HepG2 (cell line): Measurements from ENCODE around the gene ABCA4. TPM values are rescaled to one million over a fixed set of nuclear protein-coding genes. Genes with fewer than 3 reads are reported as not detected.
A peak's percentile ranks its signal among the peaks of the same experiment; 100 is the strongest.

Experiments used
- BRCA1 ChIP-seq: sonication (generic); formaldehyde crosslinking; IDR thresholded peaks from 2 replicates; pipeline ENCODE4 v1.4.0; 2020; ENCODE audit warnings: missing genetic modification reagents
- CBX5 ChIP-seq: sonication (generic); formaldehyde crosslinking; IDR thresholded peaks from 2 replicates; pipeline ENCODE4 v1.4.0; 2020; ENCODE audit warnings: missing genetic modification reagents, borderline replicate concordance
- EP300 ChIP-seq, 3 experiments: sonication (generic) in 1 of 3; formaldehyde crosslinking in 1 of 3; IDR thresholded peaks; 2 replicates each; pipeline versions ENCODE4 v1.5.1 to v1.6.1; 2011 to 2020; ENCODE audit warnings: low read depth in 2 of 3, low read length in 2 of 3, borderline replicate concordance in 1 of 3, improper control_type of control experiment in 1 of 3, mild to moderate bottlenecking in 1 of 3, missing genetic modification reagents in 1 of 3, moderate library complexity in 1 of 3
- HES4 ChIP-seq: sonication (generic); formaldehyde crosslinking; IDR thresholded peaks from 2 replicates; pipeline ENCODE4 v1.9.0; 2021; ENCODE audit warnings: mild to moderate bottlenecking, missing genetic modification reagents, borderline replicate concordance
- MED1 ChIP-seq: sonication (generic); formaldehyde crosslinking; IDR thresholded peaks from 2 replicates; pipeline ENCODE4 v1.4.0; 2020; ENCODE audit warnings: missing genetic modification reagents
- MXI1 ChIP-seq: IDR thresholded peaks from 3 replicates; pipeline ENCODE4 v1.6.1; 2012; ENCODE audit warnings: low read depth, low read length, inconsistent platforms, borderline replicate concordance
- NFRKB ChIP-seq: fragments of 450-650 bp; IDR thresholded peaks from 2 replicates; pipeline ENCODE4 v1.6.1; 2017
- RAD21 ChIP-seq: fragments of 450-650 bp; formaldehyde crosslinking; IDR thresholded peaks from 2 replicates; pipeline ENCODE4 v1.5.0; 2020; ENCODE audit warnings: mild to moderate bottlenecking
- SIN3B ChIP-seq: fragments of 150-350 bp; IDR thresholded peaks from 2 replicates; pipeline ENCODE4 v1.6.1; 2014; ENCODE audit warnings: low read length
- TCF7 ChIP-seq: sonication (generic); IDR thresholded peaks from 2 replicates; pipeline ENCODE4 v1.6.1; 2016; ENCODE audit warnings: antibody characterized with exemption, low read depth
- YY1 ChIP-seq: IDR thresholded peaks from 2 replicates; pipeline ENCODE4 v1.6.1; 2011; ENCODE audit warnings: low read length, low read depth, moderate library complexity, mild to moderate bottlenecking; ENCODE audit not compliant: insufficient read depth, insufficient replicate concordance
- ZNF34 ChIP-seq: sonication (generic); formaldehyde crosslinking; IDR thresholded peaks from 2 replicates; pipeline ENCODE4 v1.4.0; 2020; ENCODE audit warnings: mild to moderate bottlenecking, missing genetic modification reagents, borderline replicate concordance
- ZNF343 ChIP-seq: sonication (generic); formaldehyde crosslinking; IDR thresholded peaks from 2 replicates; pipeline ENCODE4 v1.4.0; 2020; ENCODE audit warnings: mild to moderate bottlenecking, missing genetic modification reagents
- ZNF350 ChIP-seq: sonication (generic); formaldehyde crosslinking; IDR thresholded peaks from 2 replicates; pipeline ENCODE4 v1.4.0; 2020; ENCODE audit warnings: mild to moderate bottlenecking, low read depth, missing genetic modification reagents, borderline replicate concordance
- ZNF607 ChIP-seq: sonication (generic); formaldehyde crosslinking; IDR thresholded peaks from 2 replicates; pipeline ENCODE4 v1.5.1; 2020; ENCODE audit warnings: missing genetic modification reagents, mild to moderate bottlenecking, borderline replicate concordance
- ZNF615 ChIP-seq: sonication (generic); formaldehyde crosslinking; IDR thresholded peaks from 2 replicates; pipeline ENCODE4 v1.5.0; 2020; ENCODE audit warnings: mild to moderate bottlenecking, missing genetic modification reagents, borderline replicate concordance
- ZNF619 ChIP-seq: sonication (generic); formaldehyde crosslinking; IDR thresholded peaks from 2 replicates; pipeline ENCODE4 v1.4.0; 2020; ENCODE audit warnings: mild to moderate bottlenecking, missing genetic modification reagents
- ZNF850 ChIP-seq: sonication (generic); formaldehyde crosslinking; conservative IDR thresholded peaks from 2 replicates; pipeline ENCODE4 v1.9.0; 2021; ENCODE audit warnings: mild to moderate bottlenecking, missing genetic modification reagents
- ZSCAN21 ChIP-seq: sonication (generic); formaldehyde crosslinking; IDR thresholded peaks from 2 replicates; pipeline ENCODE4 v1.8.0; 2022; ENCODE audit warnings: mild to moderate bottlenecking, missing genetic modification reagents, moderate library complexity, borderline replicate concordance
- polyA plus RNA-seq, 8 experiments: library from polyadenylated mRNA; depleted of rRNA in 3 of 8; stranded (reverse) in 7 of 8; unstranded in 1 of 8; fragments of >200 nt; fragmentation: Illumina TruSeq in 4 of 8; extraction: Trizol in 4 of 8; gene quantifications; 2 replicates each; pipeline versions ENCODE4 v1.2.1 to v1.2.3, GENCODE V29; 2011 to 2016; ENCODE audit warnings: low read depth in 4 of 8, missing spikeins in 1 of 8, mixed read lengths in 1 of 8; ENCODE audit not compliant: insufficient read depth in 1 of 8
- total RNA-seq, 5 experiments: library from RNA; depleted of rRNA; stranded (reverse); fragments of >200 nt; fragmentation: Illumina TruSeq; extraction: Trizol; gene quantifications; 2 replicates each; pipeline ENCODE4 v1.2.3, GENCODE V29; 2016; ENCODE audit warnings: low read depth in 1 of 5
- TF ChIP-seq, protein P1 (sequence below): sonication (generic); formaldehyde crosslinking; IDR thresholded peaks from 2 replicates; pipeline ENCODE4 v1.4.0; 2020; ENCODE audit warnings: missing genetic modification reagents
- TF ChIP-seq, protein P2 (sequence below): sonication (generic); formaldehyde crosslinking; IDR thresholded peaks from 2 replicates; pipeline ENCODE4 v1.4.0; 2020; ENCODE audit warnings: missing genetic modification reagents
- TF ChIP-seq, protein P3 (sequence below): sonication (generic); formaldehyde crosslinking; IDR thresholded peaks from 2 replicates; pipeline ENCODE4 v1.4.0; 2020; ENCODE audit warnings: missing genetic modification reagents
- TF ChIP-seq, protein P4 (sequence below): sonication (generic); formaldehyde crosslinking; IDR thresholded peaks from 2 replicates; pipeline ENCODE4 v1.5.0; 2020; ENCODE audit warnings: mild to moderate bottlenecking, missing genetic modification reagents

ABCA4 gene
- total and polyA plus RNA-seq, 2 of the 13 experiments (the other 11 are each of a cell fraction or from before 2014, with no cell fraction given), result 0.24 to 0.67 TPM

DNA sequence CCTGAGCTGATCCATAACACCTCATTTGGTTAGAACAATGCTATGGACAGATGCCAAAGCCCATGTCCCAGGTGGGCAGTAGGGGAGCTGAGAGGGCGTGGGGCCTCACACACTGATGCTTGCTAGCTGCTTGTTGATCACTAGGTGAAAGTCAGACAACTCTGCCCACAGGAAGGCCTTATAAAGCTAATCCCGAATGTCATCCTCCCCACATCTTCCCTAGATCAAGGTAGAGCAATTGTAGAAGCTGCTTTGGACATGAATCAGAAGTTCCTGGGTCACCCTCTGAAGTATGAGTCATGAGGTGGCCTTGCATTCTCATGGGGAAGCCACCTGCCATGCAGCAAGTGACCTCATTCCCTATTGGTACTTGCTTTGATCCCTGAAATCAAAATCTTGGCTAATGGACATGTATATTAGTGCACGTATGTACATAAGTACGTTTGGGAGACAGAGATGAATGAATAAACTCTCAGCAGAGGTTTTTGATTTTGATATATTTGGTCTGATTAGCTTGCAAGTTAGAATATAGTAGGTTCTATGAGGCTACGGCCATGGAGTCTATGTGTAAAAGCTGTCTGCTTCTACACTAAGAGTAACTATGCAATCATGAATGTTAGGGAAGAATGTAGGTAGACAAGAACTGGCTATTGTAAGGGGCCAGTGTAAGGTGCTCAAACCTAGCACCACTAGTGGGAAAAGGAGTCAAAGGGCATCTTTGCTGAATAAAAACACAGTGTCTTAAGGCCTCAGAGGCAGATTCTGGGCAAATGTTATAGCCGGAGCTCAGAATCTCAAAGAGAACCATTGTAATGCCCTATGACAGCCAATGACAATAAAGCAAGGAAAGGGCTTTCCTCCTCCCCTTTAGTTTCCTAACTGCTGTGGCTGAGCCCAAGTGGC is 52.6 kb downstream of the ABCA4 start (continued):
- TF ChIP-seq, protein P1, sequence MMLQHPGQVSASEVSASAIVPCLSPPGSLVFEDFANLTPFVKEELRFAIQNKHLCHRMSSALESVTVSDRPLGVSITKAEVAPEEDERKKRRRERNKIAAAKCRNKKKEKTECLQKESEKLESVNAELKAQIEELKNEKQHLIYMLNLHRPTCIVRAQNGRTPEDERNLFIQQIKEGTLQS (CRISPR knock-in tag), result peak; percentile 85
- TF ChIP-seq ZSCAN21 (CRISPR knock-in tag) (no peak), ZNF343 (CRISPR knock-in tag) (0 out of 2 replicates have a peak, but pooled peaks have one; percentile 45), MXI1 (peak; percentile 32; the same call in 1 of the 3 replicates), MED1 (CRISPR knock-in tag) (peak; percentile 92), ZNF619 (no peak), ZNF850 (CRISPR knock-in tag) (no peak), TCF7 (peak; percentile 71), RAD21 (no peak), ZNF350 (CRISPR knock-in tag) (no peak), ZNF34 (CRISPR knock-in tag) (no peak), BRCA1 (no peak), ZNF607 (CRISPR knock-in tag) (peak; percentile 50; the same call in 1 of the 2 replicates), ZNF615 (no peak), CBX5 (CRISPR knock-in tag) (no peak; the same call in 1 of the 2 replicates), NFRKB (no peak), SIN3B (no peak), EP300 (IDR thresholded peaks at IDR 0.05; ENCODE audit: low read depth in 2 of 2, low read length in 2 of 2) (peak; percentile 40 to 69; a peak in 1 of 4 replicates), EP300 (CRISPR knock-in tag; IDR thresholded peaks at IDR 0.05; ENCODE audit: borderline replicate concordance) (peak; percentile 79), YY1 (no peak), HES4 (CRISPR knock-in tag) (no peak)
- TF ChIP-seq, protein P2, sequence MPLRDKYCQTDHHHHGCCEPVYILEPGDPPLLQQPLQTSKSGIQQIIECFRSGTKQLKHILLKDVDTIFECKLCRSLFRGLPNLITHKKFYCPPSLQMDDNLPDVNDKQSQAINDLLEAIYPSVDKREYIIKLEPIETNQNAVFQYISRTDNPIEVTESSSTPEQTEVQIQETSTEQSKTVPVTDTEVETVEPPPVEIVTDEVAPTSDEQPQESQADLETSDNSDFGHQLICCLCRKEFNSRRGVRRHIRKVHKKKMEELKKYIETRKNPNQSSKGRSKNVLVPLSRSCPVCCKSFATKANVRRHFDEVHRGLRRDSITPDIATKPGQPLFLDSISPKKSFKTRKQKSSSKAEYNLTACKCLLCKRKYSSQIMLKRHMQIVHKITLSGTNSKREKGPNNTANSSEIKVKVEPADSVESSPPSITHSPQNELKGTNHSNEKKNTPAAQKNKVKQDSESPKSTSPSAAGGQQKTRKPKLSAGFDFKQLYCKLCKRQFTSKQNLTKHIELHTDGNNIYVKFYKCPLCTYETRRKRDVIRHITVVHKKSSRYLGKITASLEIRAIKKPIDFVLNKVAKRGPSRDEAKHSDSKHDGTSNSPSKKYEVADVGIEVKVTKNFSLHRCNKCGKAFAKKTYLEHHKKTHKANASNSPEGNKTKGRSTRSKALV (CRISPR knock-in tag), result no peak
- TF ChIP-seq, protein P3, sequence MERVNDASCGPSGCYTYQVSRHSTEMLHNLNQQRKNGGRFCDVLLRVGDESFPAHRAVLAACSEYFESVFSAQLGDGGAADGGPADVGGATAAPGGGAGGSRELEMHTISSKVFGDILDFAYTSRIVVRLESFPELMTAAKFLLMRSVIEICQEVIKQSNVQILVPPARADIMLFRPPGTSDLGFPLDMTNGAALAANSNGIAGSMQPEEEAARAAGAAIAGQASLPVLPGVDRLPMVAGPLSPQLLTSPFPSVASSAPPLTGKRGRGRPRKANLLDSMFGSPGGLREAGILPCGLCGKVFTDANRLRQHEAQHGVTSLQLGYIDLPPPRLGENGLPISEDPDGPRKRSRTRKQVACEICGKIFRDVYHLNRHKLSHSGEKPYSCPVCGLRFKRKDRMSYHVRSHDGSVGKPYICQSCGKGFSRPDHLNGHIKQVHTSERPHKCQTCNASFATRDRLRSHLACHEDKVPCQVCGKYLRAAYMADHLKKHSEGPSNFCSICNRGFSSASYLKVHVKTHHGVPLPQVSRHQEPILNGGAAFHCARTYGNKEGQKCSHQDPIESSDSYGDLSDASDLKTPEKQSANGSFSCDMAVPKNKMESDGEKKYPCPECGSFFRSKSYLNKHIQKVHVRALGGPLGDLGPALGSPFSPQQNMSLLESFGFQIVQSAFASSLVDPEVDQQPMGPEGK, result 0 out of 2 replicates have a peak, but pooled peaks have one; percentile 27
- TF ChIP-seq, protein P4, sequence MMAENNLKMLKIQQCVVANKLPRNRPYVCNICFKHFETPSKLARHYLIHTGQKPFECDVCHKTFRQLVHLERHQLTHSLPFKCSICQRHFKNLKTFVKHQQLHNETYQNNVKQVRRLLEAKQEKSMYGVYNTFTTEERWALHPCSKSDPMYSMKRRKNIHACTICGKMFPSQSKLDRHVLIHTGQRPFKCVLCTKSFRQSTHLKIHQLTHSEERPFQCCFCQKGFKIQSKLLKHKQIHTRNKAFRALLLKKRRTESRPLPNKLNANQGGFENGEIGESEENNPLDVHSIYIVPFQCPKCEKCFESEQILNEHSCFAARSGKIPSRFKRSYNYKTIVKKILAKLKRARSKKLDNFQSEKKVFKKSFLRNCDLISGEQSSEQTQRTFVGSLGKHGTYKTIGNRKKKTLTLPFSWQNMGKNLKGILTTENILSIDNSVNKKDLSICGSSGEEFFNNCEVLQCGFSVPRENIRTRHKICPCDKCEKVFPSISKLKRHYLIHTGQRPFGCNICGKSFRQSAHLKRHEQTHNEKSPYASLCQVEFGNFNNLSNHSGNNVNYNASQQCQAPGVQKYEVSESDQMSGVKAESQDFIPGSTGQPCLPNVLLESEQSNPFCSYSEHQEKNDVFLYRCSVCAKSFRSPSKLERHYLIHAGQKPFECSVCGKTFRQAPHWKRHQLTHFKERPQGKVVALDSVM (CRISPR knock-in tag), result no peak
